Measurements from ENCODE around the gene LGALS16. TPM values are rescaled to one million over a fixed set of nuclear protein-coding genes. Genes with fewer than 3 reads are reported as not detected.

Gene LGALS16
- total RNA-seq, 2 donors from 2014 or later = not detected

- no peak for DNase-seq (ENCODE audit: low spot score)
- intact Hi-C loops (cut with DNase I) = no loop called here
These were observed 53.5 kb downstream of the LGALS16 start for GRCh38 chr19:39709026-39709872.

Other genes with a start within 250 kb of the LGALS16 start
- gene ZFP36, start 249.1 kb upstream of the LGALS16 start, total RNA-seq = 100 to 1,000 TPM; 258 to 509 TPM
- gene PLEKHG2, start 243.2 kb upstream of the LGALS16 start, total RNA-seq = 10 to 100 TPM; 38.1 to 48.6 TPM
- gene RPS16, start 220.0 kb upstream of the LGALS16 start, total RNA-seq = 1,000 to 10,000 TPM; 1,159 to 1,295 TPM
- 10 to 100 TPM; 67.0 to 74.9 TPM for gene SUPT5H, start 210.3 kb upstream of the LGALS16 start, total RNA-seq
- 10 to 100 TPM; 44.5 to 45.5 TPM for gene TIMM50, start 175.1 kb upstream of the LGALS16 start, total RNA-seq
- gene DLL3, start 157.0 kb upstream of the LGALS16 start, total RNA-seq = not detected
- gene SELENOV, start 140.8 kb upstream of the LGALS16 start, total RNA-seq = not detected
- 1 to 10 TPM; 2.4 to 2.9 TPM for gene EID2B, start 123.1 kb upstream of the LGALS16 start, total RNA-seq
- 10 to 100 TPM; 12.9 to 13.0 TPM for gene EID2, start 115.8 kb upstream of the LGALS16 start, total RNA-seq
- not detected for gene LGALS13, start 53.4 kb upstream of the LGALS16 start, total RNA-seq
- not detected for gene LGALS14, start 48.6 kb downstream of the LGALS16 start, total RNA-seq
- gene CLC, start 82.1 kb downstream of the LGALS16 start, total RNA-seq = not detected
- not detected for gene LEUTX, start 122.9 kb downstream of the LGALS16 start, total RNA-seq
- gene DYRK1B, start 178.2 kb downstream of the LGALS16 start, total RNA-seq = 1 to 10 TPM; 5.4 to 8.7 TPM
- gene FBL, start 190.5 kb downstream of the LGALS16 start, total RNA-seq = 100 to 1,000 TPM in 1 of 2 donors, 10 to 100 TPM in 1; 94.1 to 121 TPM

All from posterior vena cava (tissue), 2 donors.